Putamen (tissue), 1 donor: ENCODE results near the gene TBXT.
"Not testable (repeated sequence)": the region's sequence is repeated elsewhere in the genome, so short reads cannot be mapped to it uniquely, and the experiment has no call there.

Experiments
- DNase-seq: peaks from one replicate; pipeline ENCODE4 v3.0.0-alpha.2; 2016; ENCODE audit warnings: low spot score

The TBXT gene, protein sequence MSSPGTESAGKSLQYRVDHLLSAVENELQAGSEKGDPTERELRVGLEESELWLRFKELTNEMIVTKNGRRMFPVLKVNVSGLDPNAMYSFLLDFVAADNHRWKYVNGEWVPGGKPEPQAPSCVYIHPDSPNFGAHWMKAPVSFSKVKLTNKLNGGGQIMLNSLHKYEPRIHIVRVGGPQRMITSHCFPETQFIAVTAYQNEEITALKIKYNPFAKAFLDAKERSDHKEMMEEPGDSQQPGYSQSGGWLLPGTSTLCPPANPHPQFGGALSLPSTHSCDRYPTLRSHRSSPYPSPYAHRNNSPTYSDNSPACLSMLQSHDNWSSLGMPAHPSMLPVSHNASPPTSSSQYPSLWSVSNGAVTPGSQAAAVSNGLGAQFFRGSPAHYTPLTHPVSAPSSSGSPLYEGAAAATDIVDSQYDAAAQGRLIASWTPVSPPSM

DNA sequence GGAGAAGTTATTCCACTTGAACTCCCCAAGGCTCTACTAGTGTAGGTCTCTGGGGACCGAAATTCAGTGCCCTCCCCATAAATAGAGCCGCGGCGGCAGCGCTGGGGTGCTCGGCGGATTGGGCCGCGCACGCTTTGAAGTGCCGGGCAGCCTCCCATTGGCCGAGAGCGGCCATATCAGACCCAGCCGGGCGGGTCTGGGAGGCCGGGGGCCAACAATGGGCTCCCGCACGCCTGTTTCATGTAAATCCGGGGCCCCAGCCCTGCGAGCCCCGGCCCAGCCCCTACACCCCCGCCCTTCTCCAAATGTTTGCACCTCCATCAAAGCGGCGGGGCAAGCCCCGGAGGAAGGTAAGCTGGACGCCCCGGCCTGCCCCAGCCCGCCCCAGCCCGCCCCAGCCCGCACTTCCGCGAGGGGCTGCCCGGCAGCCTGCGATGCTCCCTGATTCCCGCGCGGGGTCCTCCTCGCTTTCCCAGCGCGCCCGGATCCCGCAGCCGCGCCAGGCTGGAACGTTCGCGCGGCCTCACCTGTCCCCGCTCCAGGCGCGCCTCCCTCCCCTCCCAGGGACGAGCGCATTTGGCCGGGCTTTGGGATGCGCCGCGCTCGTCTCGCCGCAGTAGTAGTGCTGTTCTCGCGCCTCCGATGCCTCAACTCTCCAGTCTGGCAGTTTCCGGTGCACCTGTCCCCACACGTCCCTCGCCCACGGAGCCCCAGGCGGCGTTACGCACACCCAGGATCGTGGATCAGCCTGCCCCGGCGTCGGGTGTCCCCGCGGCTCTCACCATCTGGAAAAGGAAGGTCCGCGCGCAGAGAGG is at the start of gene TBXT:
Gene TBXT (minus strand): TSS at position 51 of the 815 bp plus-strand sequence. CDS start 260 bp downstream, outside the sequence.
- no peak for DNase-seq

DNA sequence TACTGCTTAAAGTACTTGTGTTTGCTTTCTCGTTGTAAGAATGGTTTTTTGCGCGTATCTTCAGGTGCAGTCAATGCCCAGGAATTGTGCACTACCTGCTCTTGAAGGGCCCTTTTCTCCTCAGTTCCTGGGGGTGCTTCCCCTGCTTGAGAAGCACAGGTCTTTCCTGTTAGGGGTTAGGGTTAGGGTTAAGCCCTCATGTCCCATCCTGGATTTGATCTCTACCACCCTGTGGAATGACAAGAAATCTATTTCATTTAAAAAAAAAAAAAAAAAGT is 39.6 kb upstream of the TBXT start:
- no peak for DNase-seq

- DNase-seq: no peak
Observed at GRCh38 chr6:166206510-166207283, 39.0 kb upstream of the TBXT start.

DNA sequence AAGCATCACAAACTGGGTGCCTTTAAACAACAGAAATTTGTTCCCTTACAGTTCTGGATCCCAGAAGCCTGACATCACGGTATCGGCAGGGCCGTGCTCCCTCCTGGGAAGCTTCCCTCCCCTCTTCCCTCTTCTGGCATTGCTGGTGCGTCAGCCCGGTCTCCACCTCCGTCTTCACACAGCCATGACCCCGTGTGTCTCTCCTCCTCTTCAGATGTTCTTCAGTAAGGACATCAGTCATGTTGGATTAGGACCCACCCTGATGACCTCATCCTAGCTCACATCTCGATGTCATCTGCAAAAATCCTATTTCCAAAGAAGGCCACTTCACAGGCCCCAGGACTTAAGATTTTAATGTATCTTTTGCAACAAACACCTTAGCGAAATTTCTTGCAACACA is 38.4 kb upstream of the TBXT start:
- no peak for DNase-seq

GRCh38 chr6:166204852-166205650 is 37.4 kb upstream of the TBXT start:
- no peak for DNase-seq

DNA sequence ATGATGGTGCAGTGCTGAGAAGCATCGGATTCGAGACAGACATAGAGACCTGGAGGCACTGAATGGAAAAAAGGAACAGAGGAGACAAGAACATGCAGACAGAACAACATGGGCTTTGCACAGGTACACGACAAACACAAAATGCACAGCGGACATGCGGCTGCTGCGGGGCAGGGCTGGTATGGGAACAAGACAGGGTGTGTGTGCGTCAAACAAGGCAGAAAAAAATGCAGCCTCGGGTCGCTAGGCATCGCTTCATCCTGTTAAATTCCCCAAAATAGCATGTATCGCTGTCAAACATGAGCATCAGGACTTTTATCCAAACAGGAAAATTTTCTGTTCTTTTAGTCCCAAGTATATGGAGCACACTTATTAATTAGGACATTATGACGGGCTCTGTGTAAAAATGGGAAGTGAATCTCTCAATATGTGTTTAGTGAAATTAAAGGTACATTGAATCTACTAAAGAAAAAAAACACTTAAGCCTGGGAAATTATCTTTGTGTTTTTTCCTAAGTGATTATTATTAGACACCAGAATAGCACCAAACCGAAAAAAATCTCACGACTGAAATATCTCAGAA is 36.1 kb upstream of the TBXT start:
- DNase-seq: no peak

DNA sequence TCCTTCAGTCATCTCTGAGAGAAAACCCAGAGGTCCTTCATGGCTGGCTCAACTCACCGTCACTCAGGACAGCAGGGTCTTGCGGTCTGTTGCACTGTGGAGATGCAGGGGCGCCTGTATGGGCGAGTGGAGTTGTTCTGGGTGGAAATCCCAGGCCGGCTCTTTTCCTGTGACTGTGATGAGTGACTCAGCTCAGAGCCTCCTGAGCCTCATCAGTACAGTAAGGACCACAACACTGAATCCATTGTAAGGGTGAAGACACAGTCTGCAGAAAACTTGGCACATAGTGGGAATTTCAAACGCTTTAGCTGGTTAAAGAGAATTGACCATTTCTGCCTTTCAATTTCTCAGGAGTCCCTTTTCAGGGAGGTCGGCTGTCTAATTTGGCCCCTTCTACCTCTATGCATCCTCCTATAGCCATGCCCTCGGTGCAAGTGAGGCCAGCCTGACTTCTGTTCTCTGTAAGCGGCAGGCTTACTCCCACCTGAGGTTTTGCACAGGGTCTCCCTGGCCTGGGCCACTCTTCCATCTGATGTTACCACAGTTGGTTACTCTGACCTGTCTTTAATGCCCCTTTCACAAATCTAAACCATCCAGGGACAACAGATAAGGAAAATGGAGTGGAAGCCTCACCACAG is 35.5 kb upstream of the TBXT start:
- no peak for DNase-seq

DNA sequence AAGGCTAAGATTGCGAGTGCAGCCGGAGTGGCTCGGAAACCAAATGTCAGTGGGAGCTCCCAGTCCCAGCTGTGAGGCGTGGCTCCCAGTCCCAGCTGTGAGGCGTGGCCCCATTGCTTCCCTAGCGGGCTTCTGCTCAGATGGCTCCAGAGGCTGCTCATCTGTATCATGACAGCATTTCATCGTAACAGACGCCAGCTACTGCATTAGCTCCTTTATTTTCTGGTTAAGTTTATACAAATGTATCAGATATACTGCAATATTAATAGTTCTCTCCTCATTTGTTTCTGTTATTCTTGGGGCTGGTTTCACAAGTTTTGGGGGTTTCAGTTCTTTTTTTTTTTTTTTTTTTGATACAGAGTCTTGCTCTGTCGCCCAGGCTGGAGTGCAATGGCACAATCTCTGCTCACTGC is 34.7 kb upstream of the TBXT start:
- peak; percentile 6 for DNase-seq

DNA sequence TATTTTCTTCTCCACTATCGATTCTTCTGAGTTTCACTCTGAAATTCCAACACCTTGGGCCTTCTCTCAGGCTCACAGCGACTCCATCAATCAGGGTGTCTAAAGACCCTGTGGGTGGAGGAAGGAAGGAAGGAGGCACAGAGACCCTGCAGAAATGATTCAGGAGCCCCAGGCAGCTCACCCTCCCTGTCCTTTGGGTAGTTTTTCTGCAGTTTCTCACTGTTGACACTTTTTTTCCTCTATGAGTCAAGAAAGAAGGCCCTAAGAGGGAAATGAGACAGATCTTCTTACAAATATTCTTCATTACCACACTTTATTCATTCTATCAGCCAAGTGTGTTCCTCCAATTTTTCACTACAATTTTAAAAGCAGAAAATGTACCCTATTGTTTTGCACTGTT is 34.2 kb upstream of the TBXT start:
- DNase-seq: no peak

GRCh38 chr6:166197361-166197760 is 29.7 kb upstream of the TBXT start:
- no peak for DNase-seq

GRCh38 chr6:166195860-166196238 is 28.2 kb upstream of the TBXT start:
- no peak for DNase-seq

DNA sequence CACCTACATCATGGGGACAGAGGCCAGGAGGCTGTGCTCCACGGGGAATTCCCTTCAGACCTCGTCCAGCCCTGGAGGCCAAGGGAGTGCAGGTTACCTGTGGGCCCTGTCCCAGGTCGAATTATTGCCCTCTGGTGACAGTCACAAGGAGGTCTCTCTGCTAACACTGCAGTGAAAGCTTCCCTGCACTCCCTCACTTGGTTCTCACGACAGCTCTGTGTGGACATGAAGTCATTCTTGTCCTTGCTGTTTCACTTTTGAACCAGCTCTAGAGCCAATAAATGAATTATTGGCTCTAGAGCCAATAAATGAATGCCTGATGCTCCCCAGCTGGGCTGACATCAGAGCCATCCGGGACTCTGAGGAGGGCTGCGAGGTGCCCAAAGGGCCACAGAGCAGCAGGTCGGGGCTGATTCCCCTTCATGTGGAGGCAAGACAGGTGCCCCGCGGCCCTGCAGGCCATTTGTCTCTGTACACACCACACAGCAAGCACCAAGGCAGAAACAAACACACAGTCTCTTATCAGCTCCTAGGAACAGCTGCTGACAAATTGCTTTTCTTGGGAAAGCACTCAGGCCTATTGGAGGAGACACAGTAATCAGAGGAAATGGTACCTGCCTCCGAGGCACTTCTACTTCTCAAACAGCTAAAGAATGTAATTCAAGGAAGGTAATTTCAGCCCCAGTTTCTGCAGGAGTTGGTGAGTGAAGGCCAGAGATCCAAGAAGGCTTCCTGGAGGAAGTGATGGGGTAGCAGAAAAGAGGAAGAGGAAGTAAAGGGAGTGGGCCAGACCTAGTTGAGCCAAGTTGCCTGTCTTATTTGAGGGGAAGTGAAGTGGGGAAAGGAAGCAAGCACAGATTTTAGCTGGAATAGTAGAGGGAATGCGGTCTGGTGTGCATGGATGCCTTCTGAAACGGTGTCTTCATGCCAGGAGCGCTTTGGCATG is 27.5 kb upstream of the TBXT start:
- DNase-seq: no peak

DNA sequence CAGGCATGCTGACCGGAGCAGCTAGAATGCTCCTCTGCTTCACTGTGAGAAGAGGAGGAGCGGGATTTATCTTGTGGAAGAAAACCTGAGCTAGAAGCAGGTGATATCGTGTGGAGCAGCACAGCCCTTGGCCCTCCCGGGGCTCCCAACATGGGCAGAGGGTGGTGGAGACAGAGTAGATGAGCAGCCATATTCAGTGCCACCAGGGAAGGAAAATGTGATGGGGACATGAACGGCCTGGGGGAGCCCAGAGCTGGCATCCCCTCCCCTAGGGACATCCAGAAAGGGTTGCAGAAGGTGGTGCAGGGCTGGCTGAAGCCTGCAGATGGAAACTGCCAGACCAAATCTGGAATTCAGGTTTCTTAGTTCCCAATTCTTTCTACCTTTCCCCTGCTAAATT is 24.9 kb upstream of the TBXT start:
- no peak for DNase-seq

GRCh38 chr6:166192136-166192535 is 24.5 kb upstream of the TBXT start:
- DNase-seq: no peak

DNA sequence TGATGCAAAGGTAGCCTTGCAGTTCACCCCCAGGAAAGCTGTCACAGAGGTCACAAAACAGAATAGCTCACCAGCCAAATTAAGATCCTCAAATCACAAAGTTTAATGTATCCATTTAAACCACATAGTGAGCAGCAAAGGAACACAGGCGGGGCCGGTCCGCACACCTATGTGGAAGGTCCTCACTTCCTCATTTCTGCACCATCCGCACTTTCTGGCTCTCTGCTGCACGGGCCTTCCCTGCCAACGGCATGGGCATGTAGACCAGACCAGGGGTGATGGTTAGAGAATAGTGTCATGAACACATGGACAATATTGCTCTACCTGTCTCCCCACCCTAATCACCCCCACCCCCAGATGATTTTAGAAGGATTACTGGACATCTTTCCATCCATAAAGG is 12.1 kb upstream of the TBXT start:
- DNase-seq: no peak

GRCh38 chr6:166176106-166176505 is 8.5 kb upstream of the TBXT start:
- no peak for DNase-seq

DNA sequence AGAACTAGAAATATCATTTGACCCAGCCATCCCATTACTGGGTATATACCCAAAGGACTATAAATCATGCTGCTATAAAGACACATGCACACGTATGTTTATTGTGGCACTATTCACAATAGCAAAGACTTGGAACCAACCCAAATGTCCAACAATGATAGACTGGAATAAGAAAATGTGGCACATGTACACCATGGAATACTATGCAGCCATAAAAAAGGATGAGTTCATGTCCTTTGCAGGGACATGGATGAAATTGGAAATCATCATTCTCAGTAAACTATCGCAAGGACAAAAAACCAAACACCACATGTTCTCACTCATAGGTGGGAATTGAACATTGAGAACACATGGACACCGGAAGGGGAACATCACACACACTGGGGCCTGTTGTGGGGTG is 7.4 kb upstream of the TBXT start:
- not testable (repeated sequence) for DNase-seq

GRCh38 chr6:166174031-166174430 is 6.4 kb upstream of the TBXT start:
- no peak for DNase-seq

GRCh38 chr6:166173281-166173951 is 5.8 kb upstream of the TBXT start:
- no peak for DNase-seq
